ENCODE measurements around the gene RPS28. TPM values are rescaled to one million over a fixed set of nuclear protein-coding genes. Genes with fewer than 3 reads are reported as not detected.

The RPS28 gene
- total and polyA plus RNA-seq, 2 experiments from 2014 or later, result 349 to 569 TPM

- Histone ChIP-seq H3K4me3 (peak overlapping the region; percentile 31), H3K27ac (no peak overlapping the region), H3K36me3 (no peaks in the 10 kb centered on the region), H3K27me3 (peaks cover 57% of the 10 kb centered on the region), H3K4me1 (ENCODE audit: low read depth) (no peaks in the 10 kb centered on the region), H3K9me3 (ENCODE audit: low read depth) (no peaks in the 10 kb centered on the region)
- no peak for TF ChIP-seq CTCF (IDR thresholded peaks at IDR 0.05; ENCODE audit: low read depth, low read length)
- peak; percentile 72 to 77 for DNase-seq (ENCODE audit: low read depth in 1 of 2, low spot score in 1 of 2)
These were observed 13.4 kb downstream of the RPS28 start for GRCh38 chr19:8334458-8335342.

- TF ChIP-seq CTCF (IDR thresholded peaks at IDR 0.05; ENCODE audit: low read depth, low read length), result no peak
- no peaks in the 10 kb centered on the region for H3K36me3 ChIP-seq
- H3K4me3 ChIP-seq, result peak overlapping the region; percentile 31
- peaks cover 57% of the 10 kb centered on the region for H3K27me3 ChIP-seq
- no peak overlapping the region for H3K27ac ChIP-seq
- H3K9me3 ChIP-seq (ENCODE audit: low read depth), result no peaks in the 10 kb centered on the region
- peak in 1 of 2 donors; percentile 18 for DNase-seq (ENCODE audit: low read depth in 1 of 2, low spot score in 1 of 2)
- H3K4me1 ChIP-seq (ENCODE audit: low read depth), result no peaks in the 10 kb centered on the region
These were observed 14.2 kb downstream of the RPS28 start for GRCh38 chr19:8335343-8336071.

GRCh38 chr19:8336072-8336569 is 14.8 kb downstream of the RPS28 start:
- DNase-seq (ENCODE audit: low read depth in 1 of 2, low spot score in 1 of 2), result no peak
- no peak overlapping the region for H3K4me3 ChIP-seq
- peaks cover 57% of the 10 kb centered on the region for H3K27me3 ChIP-seq
- H3K27ac ChIP-seq, result no peak overlapping the region
- no peaks in the 10 kb centered on the region for H3K4me1 ChIP-seq (ENCODE audit: low read depth)
- TF ChIP-seq CTCF (IDR thresholded peaks at IDR 0.05; ENCODE audit: low read depth, low read length), result no peak
- no peaks in the 10 kb centered on the region for H3K36me3 ChIP-seq
- H3K9me3 ChIP-seq (ENCODE audit: low read depth), result no peaks in the 10 kb centered on the region

- no peak for DNase-seq (ENCODE audit: low read depth in 1 of 2, low spot score in 1 of 2)
- TF ChIP-seq CTCF (IDR thresholded peaks at IDR 0.05; ENCODE audit: low read depth, low read length), result no peak
- no peaks in the 10 kb centered on the region for H3K4me1 ChIP-seq (ENCODE audit: low read depth)
- no peak overlapping the region for H3K4me3 ChIP-seq
- H3K27ac ChIP-seq, result no peak overlapping the region
- peaks cover 51% of the 10 kb centered on the region for H3K27me3 ChIP-seq
- H3K9me3 ChIP-seq (ENCODE audit: low read depth), result no peaks in the 10 kb centered on the region
- H3K36me3 ChIP-seq, result no peaks in the 10 kb centered on the region
These were observed 15.4 kb downstream of the RPS28 start for GRCh38 chr19:8336660-8337059.

GRCh38 chr19:8337728-8338127 is 16.4 kb downstream of the RPS28 start:
- DNase-seq (ENCODE audit: low read depth in 1 of 2, low spot score in 1 of 2), result no peak
- TF ChIP-seq CTCF (IDR thresholded peaks at IDR 0.05; ENCODE audit: low read depth, low read length), result no peak
- Histone ChIP-seq H3K27ac (no peak overlapping the region), H3K9me3 (ENCODE audit: low read depth) (no peaks in the 10 kb centered on the region), H3K4me3 (no peak overlapping the region), H3K27me3 (peaks cover 48% of the 10 kb centered on the region), H3K36me3 (no peaks in the 10 kb centered on the region), H3K4me1 (ENCODE audit: low read depth) (no peaks in the 10 kb centered on the region)
